K562 (cell line): Measurements from ENCODE around the gene GCGR. TPM values are rescaled to one million over a fixed set of nuclear protein-coding genes. Genes with fewer than 3 reads are reported as not detected.

Source experiments
- AFF4 ChIP-seq: sonication (generic); formaldehyde crosslinking; IDR thresholded peaks from 2 replicates; pipeline ENCODE4 v1.8.0; 2023; ENCODE audit warnings: mild to moderate bottlenecking, missing genetic modification reagents
- BDP1 ChIP-seq: IDR thresholded peaks from 3 replicates; pipeline ENCODE4 v1.6.1; 2011; ENCODE audit not compliant: insufficient read length, insufficient read depth
- CREM ChIP-seq: IDR thresholded peaks from 2 replicates; pipeline ENCODE4 v1.6.1; 2014; ENCODE audit warnings: antibody characterized with exemption, low read depth
- FIP1L1 ChIP-seq: fragments of 200-400 bp; formaldehyde crosslinking; IDR thresholded peaks from 2 replicates; pipeline ENCODE4 v1.6.1; 2018; ENCODE audit warnings: mild to moderate bottlenecking, low read depth, low read length; ENCODE audit not compliant: poor library complexity, severe bottlenecking
- HCFC1 ChIP-seq: IDR thresholded peaks from 2 replicates; pipeline ENCODE4 v1.6.1; 2012; ENCODE audit warnings: low read depth, low read length, improper control_type of control experiment
- HEY1 ChIP-seq: fragments of 250-450 bp; sonication (Bioruptor Pico); IDR thresholded peaks from 2 replicates; pipeline ENCODE4 v1.5.0; 2020; ENCODE audit warnings: mild to moderate bottlenecking, moderate library complexity, borderline replicate concordance
- KAT8 ChIP-seq: fragments of 450-650 bp; IDR thresholded peaks from 2 replicates; pipeline ENCODE4 v1.6.1; 2016; ENCODE audit warnings: low read depth, mild to moderate bottlenecking
- NCOA4 ChIP-seq: fragments of 450-650 bp; IDR thresholded peaks from 2 replicates; pipeline ENCODE4 v1.6.1; 2018; ENCODE audit warnings: mild to moderate bottlenecking; ENCODE audit not compliant: partially characterized antibody
- NEUROD1 ChIP-seq: fragments of 150-350 bp; IDR thresholded peaks from 2 replicates; pipeline ENCODE4 v1.6.1; 2014; ENCODE audit warnings: borderline replicate concordance, low read length, low read depth; ENCODE audit not compliant: partially characterized antibody
- NFRKB ChIP-seq: fragments of 450-650 bp; IDR thresholded peaks from 2 replicates; pipeline ENCODE4 v1.6.1; 2016; ENCODE audit warnings: low read depth
- NFYB ChIP-seq: IDR thresholded peaks from 2 replicates; pipeline ENCODE4 v1.6.1; 2011; ENCODE audit warnings: mild to moderate bottlenecking, moderate library complexity; ENCODE audit not compliant: insufficient read length; ENCODE audit errors: extremely low read depth
- POU5F1 ChIP-seq: fragments of 150-350 bp; IDR thresholded peaks from 2 replicates; pipeline ENCODE4 v1.6.1; 2014; ENCODE audit warnings: borderline replicate concordance, low read length, low read depth, mild to moderate bottlenecking; ENCODE audit not compliant: partially characterized antibody
- RAD21 ChIP-seq, 2 experiments: fragments of 250-450 bp in 1 of 2; fragments of 450-650 bp in 1 of 2; sonication (Bioruptor Pico) in 1 of 2; formaldehyde crosslinking in 1 of 2; IDR thresholded peaks in 1 of 2; conservative IDR thresholded peaks in 1 of 2; 2 replicates each; pipeline versions ENCODE4 v1.4.0 to v1.8.0; 2020 to 2022; ENCODE audit warnings: mild to moderate bottlenecking in 2 of 2, moderate library complexity in 1 of 2
- RCOR1 ChIP-seq, 2 experiments: IDR thresholded peaks; 2 replicates each; pipeline ENCODE4 v1.6.1; 2012; ENCODE audit warnings: low read depth in 2 of 2, low read length in 2 of 2, borderline replicate concordance in 1 of 2, improper control_type of control experiment in 1 of 2
- STAT6 ChIP-seq: sonication (generic); formaldehyde crosslinking; IDR thresholded peaks from 2 replicates; pipeline ENCODE4 v1.8.1; 2023; ENCODE audit warnings: mild to moderate bottlenecking, missing genetic modification reagents
- TGIF2 ChIP-seq: sonication (generic); formaldehyde crosslinking; IDR thresholded peaks from 2 replicates; pipeline ENCODE4 v1.8.1; 2022; ENCODE audit warnings: mild to moderate bottlenecking, missing genetic modification reagents, moderate library complexity
- YY1 ChIP-seq, 3 experiments: IDR thresholded peaks; 2 replicates each; pipeline ENCODE4 v1.6.1; 2011; ENCODE audit warnings: low read length in 2 of 3, mild to moderate bottlenecking in 2 of 3, moderate library complexity in 2 of 3, borderline replicate concordance in 1 of 3, control low read depth in 1 of 3, low read depth in 1 of 3; ENCODE audit not compliant: insufficient read depth in 3 of 3, insufficient replicate concordance in 2 of 3, control insufficient read depth in 1 of 3, insufficient read length in 1 of 3; ENCODE audit errors: extremely low read depth in 1 of 3
- ZBTB7A ChIP-seq: IDR thresholded peaks from 2 replicates; pipeline ENCODE4 v1.6.1; 2011; ENCODE audit warnings: low read depth, mild to moderate bottlenecking, low read length, moderate library complexity, borderline replicate concordance; ENCODE audit not compliant: control insufficient read depth
- ZNF766 ChIP-seq: fragments of 200-800 bp; sonication (Bioruptor generic); conservative IDR thresholded peaks from 2 replicates; pipeline ENCODE4 v1.6.1; 2016; ENCODE audit warnings: missing genetic modification characterization, missing compliant biosample characterization
- ZNF77 ChIP-seq: fragments of 250-450 bp; sonication (Bioruptor Pico); IDR thresholded peaks from 2 replicates; pipeline ENCODE4 v1.5.0; 2020
- polyA plus RNA-seq, 8 experiments: library from polyadenylated mRNA; depleted of rRNA in 4 of 8; stranded (reverse) in 5 of 8; unstranded in 3 of 8; fragments of >200 nt; fragmentation: Nextera tagmentation in 2 of 8; fragmentation: Illumina TruSeq in 1 of 8; extraction: Ambion mirVana in 2 of 8; extraction: Trizol in 1 of 8; gene quantifications; 2 replicates each; pipeline versions ENCODE4 v1.2.1 to v1.2.3, GENCODE V29; 2011 to 2014; ENCODE audit warnings: inconsistent platforms in 1 of 8, missing spikeins in 1 of 8
- total RNA-seq, 7 experiments: library from RNA; depleted of rRNA in 6 of 7; stranded (reverse); fragments of >200 nt in 6 of 7; fragmentation: Illumina TruSeq in 2 of 7; extraction: Trizol in 2 of 7; gene quantifications; 2 replicates each; pipeline versions ENCODE4 v1.2.1 to v1.2.3, GENCODE V29; 2011 to 2021; ENCODE audit warnings: low replicate concordance in 1 of 7

Gene GCGR
- total and polyA plus RNA-seq, 9 of the 15 experiments (the other 6 are each of a cell fraction or from before 2014, with no cell fraction given) = not detected

GRCh38 chr17:81821603-81822311, 17.8 kb downstream of the GCGR start (continued):
- peak; percentile 41; the same call in 1 of the 2 replicates for TF ChIP-seq ZNF766 (CRISPR knock-in tag)
- no peak for TF ChIP-seq FIP1L1
- TF ChIP-seq STAT6 (CRISPR knock-in tag) = no peak
- TF ChIP-seq YY1 (IDR thresholded peaks at IDR 0.05; ENCODE audit: borderline replicate concordance in 1 of 3, control insufficient read depth in 1 of 3, extremely low read depth in 1 of 3, insufficient read depth in 3 of 3, insufficient read length in 1 of 3, insufficient replicate concordance in 2 of 3, low read depth in 1 of 3, low read length in 2 of 3) = peak in 1 of 3 experiments; percentile 19
- TF ChIP-seq POU5F1 = no peak
- peak; percentile 88 for TF ChIP-seq NFRKB
- TF ChIP-seq RCOR1 (IDR thresholded peaks at IDR 0.05; ENCODE audit: borderline replicate concordance in 1 of 2, low read depth in 2 of 2, low read length in 2 of 2) = peak; percentile 26 to 92; a peak in 3 of 4 replicates
- TF ChIP-seq RAD21 (CRISPR knock-in tag; conservative IDR thresholded peaks at IDR 0.05 in 1 of 2, IDR thresholded peaks at IDR 0.05 in 1 of 2) = peak; percentile 64 to 79
- TF ChIP-seq KAT8 = no peak
- TF ChIP-seq HCFC1 = peak; percentile 38; the same call in 1 of the 2 replicates
- no peak for TF ChIP-seq ZBTB7A
- TF ChIP-seq BDP1 = no peak
- peak; percentile 13; the same call in 1 of the 2 replicates for TF ChIP-seq CREM
- peak; percentile 28; the same call in 1 of the 2 replicates for TF ChIP-seq AFF4
- TF ChIP-seq TGIF2 (CRISPR knock-in tag) = no peak
- TF ChIP-seq NCOA4 = no peak
- no peak for TF ChIP-seq NFYB
- TF ChIP-seq ZNF77 (CRISPR knock-in tag) = no peak
- TF ChIP-seq NEUROD1 = peak; percentile 24
- no peak for TF ChIP-seq HEY1 (CRISPR knock-in tag)
